Suprapubic skin (tissue), 4 donors: ENCODE results near the gene HBEGF. TPM values are rescaled to one million over a fixed set of nuclear protein-coding genes. Genes with fewer than 3 reads are reported as not detected.

Experiments used
- DNase-seq, 2 donors: peaks; one replicate each; pipeline ENCODE4 v3.0.0-alpha.2; 2019; ENCODE audit warnings: low spot score in 2 of 2
- H3K27ac ChIP-seq: fragments of 200-600 bp; sonication (generic); one replicate; pipeline ENCODE4 v1.5.1; 2019
- H3K27me3 ChIP-seq: fragments of 200-600 bp; sonication (generic); one replicate; pipeline ENCODE4 v1.5.1; 2019
- H3K36me3 ChIP-seq: fragments of 200-600 bp; sonication (generic); one replicate; pipeline ENCODE4 v1.5.1; 2019
- H3K4me1 ChIP-seq: fragments of 200-600 bp; sonication (generic); one replicate; pipeline ENCODE4 v1.5.1; 2019
- H3K4me3 ChIP-seq: fragments of 200-600 bp; sonication (generic); one replicate; pipeline ENCODE4 v1.5.1; 2019; ENCODE audit warnings: mild to moderate bottlenecking
- H3K9me3 ChIP-seq: fragments of 200-600 bp; sonication (generic); one replicate; pipeline ENCODE4 v1.5.1; 2019
- CTCF ChIP-seq, 2 donors: fragments of 200-600 bp in 1 of 2; fragments of 450-650 bp in 1 of 2; sonication (generic) in 1 of 2; IDR thresholded peaks; one replicate each; pipeline ENCODE4 v1.5.1; 2016 to 2019; ENCODE audit warnings: antibody characterized with exemption in 2 of 2, mild to moderate bottlenecking in 1 of 2, moderate library complexity in 1 of 2
- EP300 ChIP-seq: sonication (generic); formaldehyde crosslinking; IDR thresholded peaks from one replicate; pipeline ENCODE4 v1.6.1; 2017; ENCODE audit warnings: antibody characterized with exemption
- POLR2A ChIP-seq, 2 donors: fragments of 450-650 bp; IDR thresholded peaks; one replicate each; pipeline ENCODE4 v1.6.1; 2017; ENCODE audit warnings: antibody characterized with exemption in 2 of 2, mild to moderate bottlenecking in 2 of 2, moderate library complexity in 2 of 2
- POLR2AphosphoS5 ChIP-seq, 3 donors: sonication (generic); formaldehyde crosslinking; IDR thresholded peaks; one replicate each; pipeline ENCODE4 v1.6.1; 2017; ENCODE audit warnings: antibody characterized with exemption in 3 of 3
- WGBS: methylation state at CpG from one replicate; pipeline ENCODE4 v1.1.5; 2018; 5-methylcytosine and 5-hydroxymethylcytosine counted together
- total RNA-seq, 4 donors: library from RNA; depleted of rRNA; stranded (reverse); fragments of >200 nt; gene quantifications; one replicate each; pipeline ENCODE4 v1.1.0, GENCODE V29; 2016

The HBEGF gene
- total RNA-seq, 4 donors from 2014 or later, result 19.6 to 189 (median 74.8) TPM

- no peaks in the 10 kb centered on the region for H3K27me3 ChIP-seq
- TF ChIP-seq CTCF (IDR thresholded peaks at IDR 0.05) (no peak), POLR2A (IDR thresholded peaks at IDR 0.05) (no peak), EP300 (no peak), POLR2AphosphoS5 (IDR thresholded peaks at IDR 0.05) (no peak)
- no peak overlapping the region for H3K27ac ChIP-seq
- no peaks in the 10 kb centered on the region for H3K36me3 ChIP-seq
- no peak overlapping the region for H3K4me3 ChIP-seq
- no peak for DNase-seq
- peaks cover 22% of the 10 kb centered on the region for H3K4me1 ChIP-seq
- no peaks in the 10 kb centered on the region for H3K9me3 ChIP-seq
- 61% methylated on average over 2 of the region's 2 CpGs for WGBS
Observed at GRCh38 chr5:140327589-140327988, 18.8 kb downstream of the HBEGF start.

- no peak overlapping the region for H3K27ac ChIP-seq
- H3K27me3 ChIP-seq, result no peaks in the 10 kb centered on the region
- H3K9me3 ChIP-seq, result no peaks in the 10 kb centered on the region
- H3K4me1 ChIP-seq, result peaks cover 34% of the 10 kb centered on the region
- H3K36me3 ChIP-seq, result no peaks in the 10 kb centered on the region
- WGBS, result 79% methylated on average over 3 of the region's 3 CpGs
- no peak for DNase-seq
- TF ChIP-seq CTCF (IDR thresholded peaks at IDR 0.05), result no peak
- no peak for TF ChIP-seq POLR2A (IDR thresholded peaks at IDR 0.05)
- TF ChIP-seq POLR2AphosphoS5 (IDR thresholded peaks at IDR 0.05), result no peak
- TF ChIP-seq EP300, result no peak
- H3K4me3 ChIP-seq, result no peak overlapping the region
Observed at GRCh38 chr5:140325486-140325885, 20.9 kb downstream of the HBEGF start.

DNA sequence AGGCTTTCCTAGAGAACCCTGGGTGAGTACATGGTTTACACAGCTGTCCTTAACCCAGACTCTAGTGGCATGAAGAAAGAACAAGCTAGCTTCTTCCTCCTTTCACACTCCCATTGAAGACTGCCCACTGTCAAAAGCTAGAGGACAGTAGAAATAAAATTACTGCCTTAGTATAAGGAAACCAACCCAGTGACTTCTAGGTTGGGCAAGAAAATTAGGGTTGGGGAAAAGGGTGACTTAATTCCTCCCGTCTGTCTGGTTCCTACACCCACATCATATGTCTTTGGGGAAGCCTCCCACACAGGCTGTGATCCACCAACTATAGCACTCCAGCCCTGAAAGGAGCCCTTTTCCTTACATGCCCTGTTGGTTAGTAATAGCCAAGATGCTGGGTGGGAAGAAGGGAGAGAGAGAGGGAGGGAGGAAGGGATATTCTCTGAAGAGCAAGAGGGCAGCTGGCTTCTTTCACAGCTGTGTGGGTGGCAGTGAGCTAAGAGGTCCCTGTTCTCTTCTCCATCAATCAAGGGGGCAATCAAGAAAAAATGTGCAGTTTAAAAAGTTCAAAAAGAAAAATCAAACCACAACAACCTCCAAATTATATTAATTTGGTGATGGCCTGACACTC is 21.7 kb downstream of the HBEGF start:
- no peak for DNase-seq
- Histone ChIP-seq H3K27ac (peak overlapping the region; percentile 82), H3K9me3 (no peaks in the 10 kb centered on the region), H3K4me1 (peaks cover 34% of the 10 kb centered on the region), H3K4me3 (no peak overlapping the region), H3K27me3 (no peaks in the 10 kb centered on the region), H3K36me3 (no peaks in the 10 kb centered on the region)
- WGBS, result 50% methylated on average over 1 of the region's 1 CpG
- no peak for TF ChIP-seq POLR2AphosphoS5 (IDR thresholded peaks at IDR 0.05)
- TF ChIP-seq EP300, result no peak
- no peak for TF ChIP-seq CTCF (IDR thresholded peaks at IDR 0.05)
- no peak for TF ChIP-seq POLR2A (IDR thresholded peaks at IDR 0.05)

- Histone ChIP-seq H3K4me3 (no peak overlapping the region), H3K9me3 (no peaks in the 10 kb centered on the region), H3K27ac (peak overlapping the region; percentile 82), H3K4me1 (peaks cover 38% of the 10 kb centered on the region), H3K36me3 (no peaks in the 10 kb centered on the region), H3K27me3 (no peaks in the 10 kb centered on the region)
- TF ChIP-seq EP300, result no peak
- TF ChIP-seq CTCF (IDR thresholded peaks at IDR 0.05), result no peak
- no peak for TF ChIP-seq POLR2A (IDR thresholded peaks at IDR 0.05)
- TF ChIP-seq POLR2AphosphoS5 (IDR thresholded peaks at IDR 0.05), result no peak
- DNase-seq, result no peak
- 88% methylated on average over 5 of the region's 5 CpGs for WGBS
Observed at GRCh38 chr5:140324041-140324600, 22.3 kb downstream of the HBEGF start.

GRCh38 chr5:140322751-140323731 is 23.4 kb downstream of the HBEGF start:
- no peak overlapping the region for H3K4me3 ChIP-seq
- no peak for DNase-seq
- H3K9me3 ChIP-seq, result no peaks in the 10 kb centered on the region
- TF ChIP-seq POLR2AphosphoS5 (IDR thresholded peaks at IDR 0.05), result peak in 1 of 3 donors; percentile 36
- no peak for TF ChIP-seq CTCF (IDR thresholded peaks at IDR 0.05)
- WGBS, result 57% methylated on average over 9 of the region's 9 CpGs
- H3K4me1 ChIP-seq, result peaks cover 38% of the 10 kb centered on the region
- peak overlapping the region; percentile 82 for H3K27ac ChIP-seq
- no peaks in the 10 kb centered on the region for H3K36me3 ChIP-seq
- no peaks in the 10 kb centered on the region for H3K27me3 ChIP-seq
